Measurements from ENCODE around the gene BRICD5. TPM values are rescaled to one million over a fixed set of nuclear protein-coding genes. Genes with fewer than 3 reads are reported as not detected.

BRICD5 gene
- total and polyA plus RNA-seq, 2 of the 13 experiments (the other 11 are each of a cell fraction or from before 2014, with no cell fraction given) = 1.6 to 5.8 TPM

GRCh38 chr16:2234813-2235170, 24.1 kb upstream of the BRICD5 start:
- intact Hi-C loops (cut with micrococcal nuclease; ENCODE audit: unreplicated experiment) = no loop called here
- ATAC-seq = no peak
- ChIA-PET CTCF (ENCODE audit: low intra/inter-chr PET ratio, low total read pairs) (no interaction called here), POLR2A (interaction anchor here (1.0 kb wide), 1 partner anchor 9 kb away, joined by 4 read pairs; no protein-coding TSS in a partner anchor)
- no peak overlapping the region for H2AFZ ChIP-seq (ENCODE audit: low read length)
- in situ Hi-C loops (cut with HindIII; ENCODE audit: extremely low pct_ligation_motif_present, low pct_unique_long_range_greater_than_20kb) = no loop called here
- H3K27ac ChIP-seq (ENCODE audit: extremely low read length, insufficient read depth, low read length) = no peak overlapping the region
- H3K79me2 ChIP-seq (ENCODE audit: insufficient read depth, low read length) = no peaks in the 10 kb centered on the region
- no peak for DNase-seq (ENCODE audit: low spot score)
- no peak for FAIRE-seq
- H3K27me3 ChIP-seq (ENCODE audit: control insufficient read depth in 1 of 2, insufficient read depth in 2 of 2, low read length in 2 of 2) = no peaks in the 10 kb centered on the region
- H4K20me1 ChIP-seq (ENCODE audit: insufficient read depth, low read length) = 0 out of 2 replicates have a peak, but pooled peaks cover 2% of the 10 kb centered on the region
- H3K4me2 ChIP-seq (ENCODE audit: low read depth, low read length) = no peak overlapping the region
- H3K4me1 ChIP-seq (ENCODE audit: insufficient read depth, low read length) = peaks cover 31% of the 10 kb centered on the region
- H3K4me3 ChIP-seq (replicated peaks in 1 of 3; ENCODE audit: insufficient read depth in 1 of 3, low read depth in 2 of 3, low read length in 3 of 3) = no peak overlapping the region
- H3K9me3 ChIP-seq (ENCODE audit: low read length) = no peaks in the 10 kb centered on the region
- WGBS (ENCODE audit: low lambda C conversion rate) = 98% methylated on average over 7 of the region's 18 CpGs
- BruUV-seq (replicated peaks) = no TSS peak
- H3K9ac ChIP-seq (ENCODE audit: insufficient read depth, low read depth, low read length) = no peak overlapping the region
- H3K36me3 ChIP-seq (replicated peaks in 1 of 2; ENCODE audit: control insufficient read depth in 1 of 2, insufficient read depth in 2 of 2, low read length in 2 of 2) = peaks cover 10 to 28% of the 10 kb centered on the region in 2 experiments; a peak in 3 of 5 replicates
- TF ChIP-seq SMAD3 (CRISPR knock-in tag; IDR thresholded peaks at IDR 0.05) (no peak), PCBP1 (IDR thresholded peaks at IDR 0.05; ENCODE audit: borderline replicate concordance, low read depth, low read length) (0 out of 2 replicates have a peak, but pooled peaks have one; percentile 63)

- no peaks in the 10 kb centered on the region for H3K9me3 ChIP-seq (ENCODE audit: low read length)
- peaks cover 15 to 30% of the 10 kb centered on the region in 2 experiments; a peak in 4 of 5 replicates for H3K36me3 ChIP-seq (replicated peaks in 1 of 2; ENCODE audit: control insufficient read depth in 1 of 2, insufficient read depth in 2 of 2, low read length in 2 of 2)
- 0 out of 2 replicates have a peak, but pooled peaks have one; percentile 23 for TF ChIP-seq ZBTB33 (CRISPR knock-in tag; IDR thresholded peaks at IDR 0.05)
- peak; percentile 15 for TF ChIP-seq RBM22 (optimal IDR thresholded peaks at IDR 0.05; ENCODE audit: low read length)
- TF ChIP-seq AGO2 (optimal IDR thresholded peaks at IDR 0.05; ENCODE audit: low read depth, low read length) = peak; percentile 53
- no peak for TF ChIP-seq ZNF33A (CRISPR knock-in tag; IDR thresholded peaks at IDR 0.05; ENCODE audit: borderline replicate concordance)
- peak in 1 of 2 experiments; percentile 21; a peak in 1 of 4 replicates for TF ChIP-seq POLR2A (IDR thresholded peaks at IDR 0.05; ENCODE audit: insufficient read depth in 1 of 2, low read depth in 2 of 2, low read length in 2 of 2)
- 0 out of 2 replicates have a peak, but pooled peaks have one; percentile 41 for TF ChIP-seq HNRNPL (IDR thresholded peaks at IDR 0.05; ENCODE audit: low read depth, low read length)
These were observed 23.5 kb upstream of the BRICD5 start for GRCh38 chr16:2233872-2234812.

More at GRCh38 chr16:2233872-2234812, 23.5 kb upstream of the BRICD5 start:
- POLR2A ChIA-PET = no interaction called here
- no peaks in the 10 kb centered on the region for H3K27me3 ChIP-seq (ENCODE audit: control insufficient read depth in 1 of 2, insufficient read depth in 2 of 2, low read length in 2 of 2)
- no peak overlapping the region for H3K4me2 ChIP-seq (ENCODE audit: low read depth, low read length)
- H3K79me2 ChIP-seq (ENCODE audit: insufficient read depth, low read length) = no peaks in the 10 kb centered on the region
- H3K4me3 ChIP-seq (replicated peaks in 1 of 3; ENCODE audit: insufficient read depth in 1 of 3, low read depth in 2 of 3, low read length in 3 of 3) = no peak overlapping the region
- ATAC-seq (peak; percentile 1; the same call in 2 of the 3 replicates), DNase-seq (ENCODE audit: low spot score) (no peak), FAIRE-seq (no peak)
- peaks cover 25% of the 10 kb centered on the region for H3K4me1 ChIP-seq (ENCODE audit: insufficient read depth, low read length)
- no peak overlapping the region for H3K27ac ChIP-seq (ENCODE audit: extremely low read length, insufficient read depth, low read length)
- BruUV-seq (replicated peaks) = no TSS peak
- WGBS (ENCODE audit: low lambda C conversion rate) = 100% methylated on average over 16 of the region's 51 CpGs
- intact Hi-C loops (cut with micrococcal nuclease; ENCODE audit: unreplicated experiment) (no loop called here), in situ Hi-C loops (cut with HindIII; ENCODE audit: extremely low pct_ligation_motif_present, low pct_unique_long_range_greater_than_20kb) (no loop called here)
- no peak overlapping the region for H3K9ac ChIP-seq (ENCODE audit: insufficient read depth, low read depth, low read length)
- no peak overlapping the region for H2AFZ ChIP-seq (ENCODE audit: low read length)
- CTCF ChIA-PET (ENCODE audit: low intra/inter-chr PET ratio, low total read pairs) = no interaction called here
- H4K20me1 ChIP-seq (ENCODE audit: insufficient read depth, low read length) = 0 out of 2 replicates have a peak, but pooled peaks cover 2% of the 10 kb centered on the region
